ENCODE data around the gene COL25A1. TPM values are rescaled to one million over a fixed set of nuclear protein-coding genes. Genes with fewer than 3 reads are reported as not detected.
A peak's percentile ranks its signal among the peaks of the same experiment; 100 is the strongest.

The COL25A1 gene
- total and polyA plus RNA-seq, 2 donors (not counting 3 experiments of a cell fraction or from before 2014, with no cell fraction given): 0.21 to 3.5 TPM

DNA sequence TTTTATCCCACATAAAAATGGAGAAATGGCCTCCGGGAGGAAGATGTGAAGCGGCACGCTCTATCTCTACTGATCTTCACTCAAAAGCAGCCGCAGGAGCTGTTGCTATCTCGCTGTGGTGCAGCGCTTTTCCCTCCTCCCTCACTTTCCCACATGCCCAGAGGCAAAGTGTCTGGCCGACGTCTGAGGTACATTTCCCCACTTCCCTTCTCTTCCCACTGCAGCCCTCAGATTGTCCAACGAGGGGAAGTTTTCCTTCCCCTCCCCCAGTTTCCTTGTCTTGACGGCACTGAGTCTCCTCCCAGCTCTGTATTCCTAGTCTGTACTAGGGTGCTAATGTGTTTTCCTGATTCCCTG, 660 bp upstream of the COL25A1 start:
- peak overlapping the region; percentile 12 to 64 (median 38) for H3K4me3 ChIP-seq (replicated peaks in 1 of 3; ENCODE audit: insufficient read depth in 1 of 3, low read depth in 1 of 3, low read length in 3 of 3)
- H3K4me1 ChIP-seq (ENCODE audit: control insufficient read depth, extremely low read depth, insufficient read depth, low read length): peaks cover 16% of the 10 kb centered on the region
- peak overlapping the region; percentile 33 for H3K9ac ChIP-seq (replicated peaks; ENCODE audit: extremely low read depth, insufficient read depth, low read length)
- intact Hi-C loops (cut with micrococcal nuclease): loop anchor here (2.0 to 10.0 kb wide), 5 partner anchors 104 to 618 kb away; no protein-coding TSS in a partner anchor
- H3K4me2 ChIP-seq (ENCODE audit: insufficient read depth, low read length): peak overlapping the region; percentile 98
- no peaks in the 10 kb centered on the region for H3K36me3 ChIP-seq (ENCODE audit: control insufficient read depth in 2 of 2, extremely low read depth in 1 of 2, insufficient read depth in 2 of 2, low read length in 2 of 2)
- no peaks in the 10 kb centered on the region for H3K79me2 ChIP-seq (ENCODE audit: control insufficient read depth, insufficient read depth, low read length)
- DNase-seq (ENCODE audit: low read depth, low spot score) (peak; percentile 42), FAIRE-seq (no peak)
- H3K27ac ChIP-seq (ENCODE audit: insufficient read depth, low read depth, low read length): no peak overlapping the region
- BruUV-seq (replicated peaks): no TSS peak
- POLR2A ChIA-PET: interaction anchor here (0.9 kb wide), 1 partner anchor 469 kb away, joined by 3 read pairs; no protein-coding TSS in a partner anchor
- dilution Hi-C loops (cut with MboI; ENCODE audit: extremely low pct_ligation_motif_present, low sequenced_read_pairs): no loop called here
- no peaks in the 10 kb centered on the region for H4K20me1 ChIP-seq (replicated peaks; ENCODE audit: control insufficient read depth, extremely low read depth, insufficient read depth, low read length)
- TF ChIP-seq, protein P1, sequence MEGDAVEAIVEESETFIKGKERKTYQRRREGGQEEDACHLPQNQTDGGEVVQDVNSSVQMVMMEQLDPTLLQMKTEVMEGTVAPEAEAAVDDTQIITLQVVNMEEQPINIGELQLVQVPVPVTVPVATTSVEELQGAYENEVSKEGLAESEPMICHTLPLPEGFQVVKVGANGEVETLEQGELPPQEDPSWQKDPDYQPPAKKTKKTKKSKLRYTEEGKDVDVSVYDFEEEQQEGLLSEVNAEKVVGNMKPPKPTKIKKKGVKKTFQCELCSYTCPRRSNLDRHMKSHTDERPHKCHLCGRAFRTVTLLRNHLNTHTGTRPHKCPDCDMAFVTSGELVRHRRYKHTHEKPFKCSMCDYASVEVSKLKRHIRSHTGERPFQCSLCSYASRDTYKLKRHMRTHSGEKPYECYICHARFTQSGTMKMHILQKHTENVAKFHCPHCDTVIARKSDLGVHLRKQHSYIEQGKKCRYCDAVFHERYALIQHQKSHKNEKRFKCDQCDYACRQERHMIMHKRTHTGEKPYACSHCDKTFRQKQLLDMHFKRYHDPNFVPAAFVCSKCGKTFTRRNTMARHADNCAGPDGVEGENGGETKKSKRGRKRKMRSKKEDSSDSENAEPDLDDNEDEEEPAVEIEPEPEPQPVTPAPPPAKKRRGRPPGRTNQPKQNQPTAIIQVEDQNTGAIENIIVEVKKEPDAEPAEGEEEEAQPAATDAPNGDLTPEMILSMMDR (IDR thresholded peaks at IDR 0.05; ENCODE audit: extremely low read depth in 1 of 2, insufficient read depth in 1 of 2, low read depth in 1 of 2, low read length in 2 of 2): no peak
- TF ChIP-seq POLR2AphosphoS5 (IDR thresholded peaks at IDR 0.05; ENCODE audit: insufficient read depth, low read depth, low read length) (no peak), FOS (IDR thresholded peaks at IDR 0.05; ENCODE audit: borderline replicate concordance, insufficient read depth, low read length) (no peak), MYC (IDR thresholded peaks at IDR 0.05; ENCODE audit: low read depth, low read length) (no peak), EZH2 (IDR thresholded peaks at IDR 0.05; ENCODE audit: borderline replicate concordance, low read depth, low read length, severe bottlenecking) (no peak), JUN (IDR thresholded peaks at IDR 0.05; ENCODE audit: borderline replicate concordance, insufficient read depth, insufficient read length, low read depth) (no peak), GATA2 (IDR thresholded peaks at IDR 0.05; ENCODE audit: insufficient read depth, insufficient read length, low read depth, low read length) (no peak), POLR2A (IDR thresholded peaks at IDR 0.05; ENCODE audit: low read depth, low read length) (no peak)
- TF ChIP-seq, protein P2, sequence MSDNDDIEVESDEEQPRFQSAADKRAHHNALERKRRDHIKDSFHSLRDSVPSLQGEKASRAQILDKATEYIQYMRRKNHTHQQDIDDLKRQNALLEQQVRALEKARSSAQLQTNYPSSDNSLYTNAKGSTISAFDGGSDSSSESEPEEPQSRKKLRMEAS (IDR thresholded peaks at IDR 0.05; ENCODE audit: insufficient read depth, insufficient read length): no peak
- no peaks in the 10 kb centered on the region for H3K9me3 ChIP-seq (replicated peaks; ENCODE audit: control insufficient read depth, insufficient read depth, low read length)
- H2AFZ ChIP-seq (ENCODE audit: low read depth, low read length): peak overlapping the region; percentile 99
- peaks cover 24 to 42% of the 10 kb centered on the region in 2 experiments for H3K27me3 ChIP-seq (ENCODE audit: control insufficient read depth in 2 of 2, insufficient read depth in 2 of 2, low read length in 2 of 2)
- no peaks in the 10 kb centered on the region for H3K9me1 ChIP-seq (replicated peaks; ENCODE audit: control insufficient read depth, extremely low read depth, insufficient read depth, low read length)
- CTCF ChIA-PET: interaction anchor here (0.7 to 2.0 kb wide), 5 partner anchors 10 to 473 kb away, joined by 3 to 9 read pairs (median 5); no protein-coding TSS in a partner anchor
